ENCODE data around the gene DZIP3.

DNA sequence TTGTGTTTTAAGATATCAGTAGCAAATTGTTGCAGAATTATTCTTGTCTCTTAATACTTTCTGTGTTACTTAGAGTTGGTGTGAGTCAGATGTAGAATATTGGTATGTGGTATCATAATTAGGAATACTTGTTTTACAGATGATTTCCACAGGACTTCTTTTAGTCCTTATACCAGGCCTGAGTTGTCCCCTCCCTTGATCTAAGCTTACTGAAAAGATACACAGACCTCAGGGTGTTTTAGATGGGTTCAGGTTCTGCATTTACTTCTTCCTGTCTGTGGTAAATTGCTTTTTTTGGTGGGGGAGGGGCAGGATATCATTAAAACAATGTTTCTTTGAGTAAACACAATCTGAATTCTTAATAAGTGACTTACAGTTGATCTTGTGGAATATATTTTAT lies 14.2 kb downstream of the DZIP3 start:
- TF ChIP-seq JUNB (IDR thresholded peaks at IDR 0.05; ENCODE audit: unreplicated experiment) (no peak), CREB1 (CRISPR knock-in tag; IDR thresholded peaks at IDR 0.05; ENCODE audit: low read depth) (no peak)
